Endothelial cell of umbilical vein (primary cell): ENCODE results near the gene ZER1.

Experiments used
- EZH2 ChIP-seq: IDR thresholded peaks from 2 replicates; pipeline ENCODE4 v1.6.1; 2012; ENCODE audit warnings: borderline replicate concordance, low read depth, mild to moderate bottlenecking, moderate library complexity, low read length, inconsistent platforms; ENCODE audit not compliant: severe bottlenecking
- FOS ChIP-seq: IDR thresholded peaks from 2 replicates; pipeline ENCODE4 v1.6.1; 2011; ENCODE audit warnings: mild to moderate bottlenecking, low read length, moderate library complexity, borderline replicate concordance; ENCODE audit not compliant: insufficient read depth
- GATA2 ChIP-seq: IDR thresholded peaks from 2 replicates; pipeline ENCODE4 v1.7.0; 2011; ENCODE audit warnings: low read depth, mild to moderate bottlenecking, moderate library complexity, mixed read lengths, low read length; ENCODE audit not compliant: insufficient read length, insufficient read depth
- JUN ChIP-seq: IDR thresholded peaks from 2 replicates; pipeline ENCODE4 v1.6.1; 2011; ENCODE audit warnings: borderline replicate concordance, low read depth; ENCODE audit not compliant: insufficient read length, insufficient read depth
- MYC ChIP-seq: IDR thresholded peaks from one replicate; pipeline ENCODE4 v1.6.1; 2011; ENCODE audit warnings: mild to moderate bottlenecking, low read depth, low read length
- POLR2A ChIP-seq: IDR thresholded peaks from 2 replicates; pipeline ENCODE4 v1.6.1; 2012; ENCODE audit warnings: low read depth, mild to moderate bottlenecking, control low read depth, low read length
- POLR2AphosphoS5 ChIP-seq: IDR thresholded peaks from 2 replicates; pipeline ENCODE4 v1.6.1; 2012; ENCODE audit warnings: low read depth, mild to moderate bottlenecking, control low read depth, low read length, moderate library complexity; ENCODE audit not compliant: insufficient read depth
- TF ChIP-seq, protein P1 (sequence below), 2 donors: IDR thresholded peaks; 1 replicate in 1 of 2; 2 replicates in 1 of 2; pipeline ENCODE4 v1.5.1; 2011; ENCODE audit warnings: low read length in 2 of 2, mild to moderate bottlenecking in 2 of 2, moderate library complexity in 2 of 2, control low read depth in 1 of 2, inconsistent platforms in 1 of 2, low read depth in 1 of 2; ENCODE audit not compliant: insufficient read depth in 1 of 2; ENCODE audit errors: extremely low read depth in 1 of 2
- TF ChIP-seq, protein P2 (sequence below): IDR thresholded peaks from 2 replicates; pipeline ENCODE4 v1.6.1; 2011; ENCODE audit not compliant: insufficient read depth, insufficient read length

GRCh38 chr9:128810873-128811272, 39.1 kb upstream of the ZER1 start:
- TF ChIP-seq, protein P1, sequence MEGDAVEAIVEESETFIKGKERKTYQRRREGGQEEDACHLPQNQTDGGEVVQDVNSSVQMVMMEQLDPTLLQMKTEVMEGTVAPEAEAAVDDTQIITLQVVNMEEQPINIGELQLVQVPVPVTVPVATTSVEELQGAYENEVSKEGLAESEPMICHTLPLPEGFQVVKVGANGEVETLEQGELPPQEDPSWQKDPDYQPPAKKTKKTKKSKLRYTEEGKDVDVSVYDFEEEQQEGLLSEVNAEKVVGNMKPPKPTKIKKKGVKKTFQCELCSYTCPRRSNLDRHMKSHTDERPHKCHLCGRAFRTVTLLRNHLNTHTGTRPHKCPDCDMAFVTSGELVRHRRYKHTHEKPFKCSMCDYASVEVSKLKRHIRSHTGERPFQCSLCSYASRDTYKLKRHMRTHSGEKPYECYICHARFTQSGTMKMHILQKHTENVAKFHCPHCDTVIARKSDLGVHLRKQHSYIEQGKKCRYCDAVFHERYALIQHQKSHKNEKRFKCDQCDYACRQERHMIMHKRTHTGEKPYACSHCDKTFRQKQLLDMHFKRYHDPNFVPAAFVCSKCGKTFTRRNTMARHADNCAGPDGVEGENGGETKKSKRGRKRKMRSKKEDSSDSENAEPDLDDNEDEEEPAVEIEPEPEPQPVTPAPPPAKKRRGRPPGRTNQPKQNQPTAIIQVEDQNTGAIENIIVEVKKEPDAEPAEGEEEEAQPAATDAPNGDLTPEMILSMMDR (IDR thresholded peaks at IDR 0.05; ENCODE audit: extremely low read depth in 1 of 2, insufficient read depth in 1 of 2, low read depth in 1 of 2, low read length in 2 of 2) = no peak
- no peak for TF ChIP-seq POLR2A
- no peak for TF ChIP-seq EZH2
- TF ChIP-seq, protein P2, sequence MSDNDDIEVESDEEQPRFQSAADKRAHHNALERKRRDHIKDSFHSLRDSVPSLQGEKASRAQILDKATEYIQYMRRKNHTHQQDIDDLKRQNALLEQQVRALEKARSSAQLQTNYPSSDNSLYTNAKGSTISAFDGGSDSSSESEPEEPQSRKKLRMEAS = no peak
- no peak for TF ChIP-seq MYC
- no peak for TF ChIP-seq POLR2AphosphoS5
- no peak for TF ChIP-seq JUN
- TF ChIP-seq FOS = no peak
- no peak for TF ChIP-seq GATA2
